ENCODE data around the gene SORBS1.

SORBS1 gene

GRCh38 chr10:95493862-95494261 is 67.3 kb downstream of the SORBS1 start:
- Histone ChIP-seq H3K9me3 (ENCODE audit: control insufficient read depth, insufficient read depth, low read length) (no peaks in the 10 kb centered on the region), H3K4me3 (ENCODE audit: low read length) (no peak overlapping the region), H3K27ac (ENCODE audit: low read length) (no peak overlapping the region), H3K36me3 (ENCODE audit: control insufficient read depth, insufficient read depth, low read length) (no peaks in the 10 kb centered on the region), H3K4me1 (ENCODE audit: control insufficient read depth, insufficient read depth, low read length) (no peaks in the 10 kb centered on the region), H3K27me3 (ENCODE audit: control insufficient read depth, insufficient read depth, low read length) (no peaks in the 10 kb centered on the region)
- WGBS (ENCODE audit: insufficient coverage, insufficient read length) = no CpG with 5 or more reads among the region's 2 CpGs
- no peak for DNase-seq (ENCODE audit: low read depth, low spot score)

GRCh38 chr10:95487994-95488393 is 73.2 kb downstream of the SORBS1 start:
- H3K4me1 ChIP-seq (ENCODE audit: control insufficient read depth, insufficient read depth, low read length) = no peaks in the 10 kb centered on the region
- H3K4me3 ChIP-seq (ENCODE audit: low read length) = no peak overlapping the region
- H3K36me3 ChIP-seq (ENCODE audit: control insufficient read depth, insufficient read depth, low read length) = no peaks in the 10 kb centered on the region
- H3K9me3 ChIP-seq (ENCODE audit: control insufficient read depth, insufficient read depth, low read length) = no peaks in the 10 kb centered on the region
- DNase-seq (ENCODE audit: low read depth, low spot score) = no peak
- H3K27ac ChIP-seq (ENCODE audit: low read length) = no peak overlapping the region
- H3K27me3 ChIP-seq (ENCODE audit: control insufficient read depth, insufficient read depth, low read length) = no peaks in the 10 kb centered on the region

- Histone ChIP-seq H3K9me3 (ENCODE audit: control insufficient read depth, insufficient read depth, low read length) (no peaks in the 10 kb centered on the region), H3K36me3 (ENCODE audit: control insufficient read depth, insufficient read depth, low read length) (no peaks in the 10 kb centered on the region), H3K27me3 (ENCODE audit: control insufficient read depth, insufficient read depth, low read length) (no peaks in the 10 kb centered on the region), H3K4me1 (ENCODE audit: control insufficient read depth, insufficient read depth, low read length) (peaks cover 8% of the 10 kb centered on the region), H3K27ac (ENCODE audit: low read length) (no peak overlapping the region), H3K4me3 (ENCODE audit: low read length) (no peak overlapping the region)
- DNase-seq (ENCODE audit: low read depth, low spot score) = no peak
- WGBS (ENCODE audit: insufficient coverage, insufficient read length) = no CpG with 5 or more reads among the region's 4 CpGs
Observed at GRCh38 chr10:95485056-95485844, 75.9 kb downstream of the SORBS1 start.

- WGBS (ENCODE audit: insufficient coverage, insufficient read length) = no CpG with 5 or more reads among the region's 7 CpGs
- no peaks in the 10 kb centered on the region for H3K36me3 ChIP-seq (ENCODE audit: control insufficient read depth, insufficient read depth, low read length)
- peaks cover 9% of the 10 kb centered on the region for H3K4me1 ChIP-seq (ENCODE audit: control insufficient read depth, insufficient read depth, low read length)
Observed at GRCh38 chr10:95482501-95483233, 78.5 kb downstream of the SORBS1 start.

GRCh38 chr10:95480901-95481491 is 80.2 kb downstream of the SORBS1 start:
- Histone ChIP-seq H3K4me1 (ENCODE audit: control insufficient read depth, insufficient read depth, low read length) (peaks cover 16% of the 10 kb centered on the region), H3K27ac (ENCODE audit: low read length) (no peak overlapping the region), H3K36me3 (ENCODE audit: control insufficient read depth, insufficient read depth, low read length) (no peaks in the 10 kb centered on the region), H3K27me3 (ENCODE audit: control insufficient read depth, insufficient read depth, low read length) (no peaks in the 10 kb centered on the region), H3K4me3 (ENCODE audit: low read length) (no peak overlapping the region), H3K9me3 (ENCODE audit: control insufficient read depth, insufficient read depth, low read length) (no peaks in the 10 kb centered on the region)
- WGBS (ENCODE audit: insufficient coverage, insufficient read length) = no CpG with 5 or more reads among the region's 4 CpGs
- DNase-seq (ENCODE audit: low read depth, low spot score) = no peak

More at GRCh38 chr10:95482501-95483233, 78.5 kb downstream of the SORBS1 start:
- H3K9me3 ChIP-seq (ENCODE audit: control insufficient read depth, insufficient read depth, low read length) = no peaks in the 10 kb centered on the region
- no peak overlapping the region for H3K4me3 ChIP-seq (ENCODE audit: low read length)
- DNase-seq (ENCODE audit: low read depth, low spot score) = no peak
- H3K27me3 ChIP-seq (ENCODE audit: control insufficient read depth, insufficient read depth, low read length) = no peaks in the 10 kb centered on the region
- H3K27ac ChIP-seq (ENCODE audit: low read length) = no peak overlapping the region

GRCh38 chr10:95480102-95480900 is 80.9 kb downstream of the SORBS1 start:
- H3K4me1 ChIP-seq (ENCODE audit: control insufficient read depth, insufficient read depth, low read length) = peaks cover 17% of the 10 kb centered on the region
- no peak overlapping the region for H3K27ac ChIP-seq (ENCODE audit: low read length)
- DNase-seq (ENCODE audit: low read depth, low spot score) = no peak
- no peaks in the 10 kb centered on the region for H3K9me3 ChIP-seq (ENCODE audit: control insufficient read depth, insufficient read depth, low read length)
- no peak overlapping the region for H3K4me3 ChIP-seq (ENCODE audit: low read length)
- no peaks in the 10 kb centered on the region for H3K36me3 ChIP-seq (ENCODE audit: control insufficient read depth, insufficient read depth, low read length)
- H3K27me3 ChIP-seq (ENCODE audit: control insufficient read depth, insufficient read depth, low read length) = no peaks in the 10 kb centered on the region
- WGBS (ENCODE audit: insufficient coverage, insufficient read length) = no CpG with 5 or more reads among the region's 11 CpGs

GRCh38 chr10:95478935-95479334 is 82.2 kb downstream of the SORBS1 start:
- Histone ChIP-seq H3K9me3 (ENCODE audit: control insufficient read depth, insufficient read depth, low read length) (no peaks in the 10 kb centered on the region), H3K27ac (ENCODE audit: low read length) (no peak overlapping the region), H3K4me1 (ENCODE audit: control insufficient read depth, insufficient read depth, low read length) (peaks cover 17% of the 10 kb centered on the region), H3K27me3 (ENCODE audit: control insufficient read depth, insufficient read depth, low read length) (no peaks in the 10 kb centered on the region), H3K4me3 (ENCODE audit: low read length) (no peak overlapping the region), H3K36me3 (ENCODE audit: control insufficient read depth, insufficient read depth, low read length) (no peaks in the 10 kb centered on the region)
- WGBS (ENCODE audit: insufficient coverage, insufficient read length) = no CpG with 5 or more reads among the region's 3 CpGs
- no peak for DNase-seq (ENCODE audit: low read depth, low spot score)

- WGBS (ENCODE audit: insufficient coverage, insufficient read length) = no CpG with 5 or more reads among the region's 1 CpG
- no peak overlapping the region for H3K27ac ChIP-seq (ENCODE audit: low read length)
- H3K4me3 ChIP-seq (ENCODE audit: low read length) = no peak overlapping the region
- peaks cover 17% of the 10 kb centered on the region for H3K4me1 ChIP-seq (ENCODE audit: control insufficient read depth, insufficient read depth, low read length)
- H3K36me3 ChIP-seq (ENCODE audit: control insufficient read depth, insufficient read depth, low read length) = no peaks in the 10 kb centered on the region
- H3K9me3 ChIP-seq (ENCODE audit: control insufficient read depth, insufficient read depth, low read length) = no peaks in the 10 kb centered on the region
- no peak for DNase-seq (ENCODE audit: low read depth, low spot score)
- no peaks in the 10 kb centered on the region for H3K27me3 ChIP-seq (ENCODE audit: control insufficient read depth, insufficient read depth, low read length)
Observed at GRCh38 chr10:95478185-95478584, 83.0 kb downstream of the SORBS1 start.

GRCh38 chr10:95477175-95477520 is 84.0 kb downstream of the SORBS1 start:
- no peaks in the 10 kb centered on the region for H3K27me3 ChIP-seq (ENCODE audit: control insufficient read depth, insufficient read depth, low read length)
- H3K36me3 ChIP-seq (ENCODE audit: control insufficient read depth, insufficient read depth, low read length) = no peaks in the 10 kb centered on the region
- no peaks in the 10 kb centered on the region for H3K9me3 ChIP-seq (ENCODE audit: control insufficient read depth, insufficient read depth, low read length)
- no CpG with 5 or more reads among the region's 2 CpGs for WGBS (ENCODE audit: insufficient coverage, insufficient read length)
- H3K4me1 ChIP-seq (ENCODE audit: control insufficient read depth, insufficient read depth, low read length) = peaks cover 17% of the 10 kb centered on the region
- no peak overlapping the region for H3K27ac ChIP-seq (ENCODE audit: low read length)
- H3K4me3 ChIP-seq (ENCODE audit: low read length) = no peak overlapping the region
- DNase-seq (ENCODE audit: low read depth, low spot score) = no peak

- Histone ChIP-seq H3K4me1 (ENCODE audit: control insufficient read depth, insufficient read depth, low read length) (peaks cover 17% of the 10 kb centered on the region), H3K27ac (ENCODE audit: low read length) (no peak overlapping the region)
- no CpG with 5 or more reads among the region's 5 CpGs for WGBS (ENCODE audit: insufficient coverage, insufficient read length)
Observed at GRCh38 chr10:95476469-95477174, 84.5 kb downstream of the SORBS1 start.

More at GRCh38 chr10:95476469-95477174, 84.5 kb downstream of the SORBS1 start:
- no peaks in the 10 kb centered on the region for H3K27me3 ChIP-seq (ENCODE audit: control insufficient read depth, insufficient read depth, low read length)
- H3K9me3 ChIP-seq (ENCODE audit: control insufficient read depth, insufficient read depth, low read length) = no peaks in the 10 kb centered on the region
- no peaks in the 10 kb centered on the region for H3K36me3 ChIP-seq (ENCODE audit: control insufficient read depth, insufficient read depth, low read length)
- DNase-seq (ENCODE audit: low read depth, low spot score) = no peak
- no peak overlapping the region for H3K4me3 ChIP-seq (ENCODE audit: low read length)
